ENCODE measurements around the gene FEN1. TPM values are rescaled to one million over a fixed set of nuclear protein-coding genes. Genes with fewer than 3 reads are reported as not detected.
A peak's percentile ranks its signal among the peaks of the same experiment; 100 is the strongest.

Gene FEN1
- polyA plus RNA-seq, 1 of the 3 experiments (the other 2 are of a cell fraction) = 35.9 TPM

- TF ChIP-seq SMC3 (IDR thresholded peaks at IDR 0.05; ENCODE audit: low read depth, low read length) (peak; percentile 21; the same call in 1 of the 2 replicates), CHD2 (IDR thresholded peaks at IDR 0.05; ENCODE audit: low read length, partially characterized antibody) (no peak), RAD21 (IDR thresholded peaks at IDR 0.05; ENCODE audit: low read length) (peak; percentile 71), CTCF (IDR thresholded peaks at IDR 0.05) (peak; percentile 66)
- H3K9me3 ChIP-seq = no peaks in the 10 kb centered on the region
- H3K27me3 ChIP-seq (ENCODE audit: insufficient read depth) = no peaks in the 10 kb centered on the region
- no peak overlapping the region for H2AFZ ChIP-seq (ENCODE audit: low read depth)
- peak; percentile 74 for DNase-seq
- H3K36me3 ChIP-seq (replicated peaks in 1 of 2; ENCODE audit: control insufficient read depth in 1 of 2, insufficient read depth in 2 of 2, low read length in 1 of 2) = peaks cover 13 to 63% of the 10 kb centered on the region in 2 experiments
- no peaks in the 10 kb centered on the region for H3K9me2 ChIP-seq
- H3K4me2 ChIP-seq = no peak overlapping the region
- 57% methylated on average over 8 of the region's 9 CpGs for WGBS (ENCODE audit: low lambda C conversion rate)
- H3K4me1 ChIP-seq (ENCODE audit: control insufficient read depth in 1 of 2, insufficient read depth in 2 of 2, low read depth in 1 of 2, low read length in 1 of 2) = peaks cover 5 to 14% of the 10 kb centered on the region in 2 experiments; a peak in 3 of 4 replicates
- H3K4me3 ChIP-seq (ENCODE audit: low read depth in 2 of 2, low read length in 1 of 2) = no peak overlapping the region
- ChIA-PET CTCF (interaction anchor here (0.6 to 12.0 kb wide), 38 partner anchors 9 to 320 kb away, joined by 3 to 285 read pairs (median 5); partner anchors contain the start of gene MYRF), POLR2A (interaction anchor here (0.9 to 1.3 kb wide), 3 partner anchors 9 to 40 kb away, joined by 3 to 6 read pairs (median 3); no protein-coding TSS in a partner anchor)
- peaks cover 33% of the 10 kb centered on the region for H3K79me2 ChIP-seq (ENCODE audit: insufficient read depth)
- H3F3A ChIP-seq (replicated peaks; ENCODE audit: insufficient read depth) = peaks cover 10% of the 10 kb centered on the region
- H3K27ac ChIP-seq (ENCODE audit: low read depth in 2 of 2, low read length in 1 of 2) = no peak overlapping the region; a peak in 1 of 4 replicates
- no peak overlapping the region for H3K9ac ChIP-seq
- no peaks in the 10 kb centered on the region for H4K20me1 ChIP-seq (ENCODE audit: insufficient read depth)
Measured at GRCh38 chr11:61787928-61788491, 4.7 kb upstream of the FEN1 start.

- TF ChIP-seq NFIC (IDR thresholded peaks at IDR 0.05; ENCODE audit: borderline replicate concordance) (peak; percentile 62), RFX5 (IDR thresholded peaks at IDR 0.05; ENCODE audit: low read length) (peak; percentile 43; the same call in 1 of the 2 replicates), JUND (IDR thresholded peaks at IDR 0.05) (no peak), IRF3 (IDR thresholded peaks at IDR 0.05; ENCODE audit: low read depth, low read length) (no peak), SIN3A (IDR thresholded peaks at IDR 0.05; ENCODE audit: borderline replicate concordance, low read depth, low read length) (0 out of 2 replicates have a peak, but pooled peaks have one; percentile 34), CHD2 (IDR thresholded peaks at IDR 0.05; ENCODE audit: low read length, partially characterized antibody) (peak; percentile 4), MXI1 (IDR thresholded peaks at IDR 0.05; ENCODE audit: low read depth, low read length) (peak; percentile 94), RAD21 (IDR thresholded peaks at IDR 0.05; ENCODE audit: low read length) (peak; percentile 20; the same call in 1 of the 2 replicates), RCOR1 (IDR thresholded peaks at IDR 0.05; ENCODE audit: low read length) (no peak)
- H3F3A ChIP-seq (replicated peaks; ENCODE audit: insufficient read depth) = peaks cover 17% of the 10 kb centered on the region
- POLR2A ChIA-PET = interaction anchor here (0.9 to 2.3 kb wide), 11 partner anchors 9 to 132 kb away, joined by 3 to 47 read pairs (median 6); partner anchors contain the start of genes FADS1 and FADS2
- H3K9ac ChIP-seq = peak overlapping the region; percentile 99
- H3K4me2 ChIP-seq = peak overlapping the region; percentile 91
- peaks cover 71% of the 10 kb centered on the region for H3K79me2 ChIP-seq (ENCODE audit: insufficient read depth)
- no peaks in the 10 kb centered on the region for H3K9me3 ChIP-seq
- no peaks in the 10 kb centered on the region for H3K9me2 ChIP-seq
- peaks cover 18 to 48% of the 10 kb centered on the region in 2 experiments for H3K36me3 ChIP-seq (replicated peaks in 1 of 2; ENCODE audit: control insufficient read depth in 1 of 2, insufficient read depth in 2 of 2, low read length in 1 of 2)
- peak overlapping the region; percentile 85 for H2AFZ ChIP-seq (ENCODE audit: low read depth)
- H3K27ac ChIP-seq (ENCODE audit: low read depth in 2 of 2, low read length in 1 of 2) = peak overlapping the region; percentile 99 to 100
- no peaks in the 10 kb centered on the region for H3K27me3 ChIP-seq (ENCODE audit: insufficient read depth)
- CTCF ChIA-PET = interaction anchor here (0.8 to 12.0 kb wide), 13 partner anchors 11 to 316 kb away, joined by 3 to 285 read pairs (median 5); partner anchors contain the start of genes FADS1 and MYRF
- 4% methylated on average over 14 of the region's 14 CpGs for WGBS (ENCODE audit: low lambda C conversion rate)
- peak overlapping the region; percentile 95 to 98 for H3K4me3 ChIP-seq (ENCODE audit: low read depth in 2 of 2, low read length in 1 of 2)
- no peaks in the 10 kb centered on the region; the same call in 1 of the 2 replicates for H4K20me1 ChIP-seq (ENCODE audit: insufficient read depth)
- peak; percentile 85 for DNase-seq
- peaks cover 5 to 19% of the 10 kb centered on the region in 2 experiments; a peak in 3 of 4 replicates for H3K4me1 ChIP-seq (ENCODE audit: control insufficient read depth in 1 of 2, insufficient read depth in 2 of 2, low read depth in 1 of 2, low read length in 1 of 2)
Measured at GRCh38 chr11:61791737-61792309, 888 bp upstream of the FEN1 start.
